Neural progenitor cell (in vitro differentiated cells): ENCODE results near the gene ADGRA1.

Experiments used
- EZH2phosphoT487 ChIP-seq: fragments of 200-600 bp; sonication (generic); IDR thresholded peaks from 2 replicates; pipeline ENCODE4 v1.6.1; 2017; ENCODE audit warnings: antibody characterized with exemption
- TF ChIP-seq, protein P1 (sequence below): fragments of 200-600 bp; sonication (generic); IDR thresholded peaks from 2 replicates; pipeline ENCODE4 v1.5.1; 2017; ENCODE audit warnings: antibody characterized with exemption, mild to moderate bottlenecking

DNA sequence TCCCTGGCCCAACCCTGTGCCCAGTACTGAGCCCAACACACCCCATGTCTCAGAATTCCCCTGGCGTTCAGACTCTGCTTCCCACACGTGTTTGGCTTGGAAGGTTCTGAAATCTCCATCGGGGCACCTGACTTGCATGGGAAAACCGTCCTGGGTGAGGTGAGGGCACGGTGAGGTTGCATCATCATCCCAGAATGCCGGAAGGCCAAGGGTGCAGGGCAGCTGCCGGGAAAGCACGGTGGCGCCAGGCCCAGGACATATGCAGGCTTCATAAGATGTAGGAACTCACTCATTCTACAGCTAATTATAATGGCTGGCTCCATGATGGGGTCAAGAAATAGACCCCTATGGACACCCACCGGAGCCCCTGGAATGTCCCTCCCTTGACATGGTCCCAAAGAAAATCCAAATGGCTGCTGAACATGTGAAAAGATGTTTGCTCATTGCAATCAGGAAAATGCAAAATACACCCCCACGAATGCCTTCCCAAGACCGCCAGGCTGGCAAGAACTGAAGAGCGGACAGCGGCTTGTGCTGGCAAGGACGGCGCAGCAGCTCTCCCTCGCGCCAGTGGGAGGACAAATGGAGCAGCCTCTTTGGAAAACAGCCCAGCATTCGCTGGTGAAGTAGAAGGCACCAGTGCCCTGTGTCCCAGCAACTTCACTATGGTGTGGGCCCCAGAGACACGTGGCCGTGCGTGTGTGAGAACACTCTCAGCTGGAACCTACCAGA is 74.6 kb downstream of the ADGRA1 start:
- TF ChIP-seq EZH2phosphoT487: no peak
- TF ChIP-seq, protein P1, sequence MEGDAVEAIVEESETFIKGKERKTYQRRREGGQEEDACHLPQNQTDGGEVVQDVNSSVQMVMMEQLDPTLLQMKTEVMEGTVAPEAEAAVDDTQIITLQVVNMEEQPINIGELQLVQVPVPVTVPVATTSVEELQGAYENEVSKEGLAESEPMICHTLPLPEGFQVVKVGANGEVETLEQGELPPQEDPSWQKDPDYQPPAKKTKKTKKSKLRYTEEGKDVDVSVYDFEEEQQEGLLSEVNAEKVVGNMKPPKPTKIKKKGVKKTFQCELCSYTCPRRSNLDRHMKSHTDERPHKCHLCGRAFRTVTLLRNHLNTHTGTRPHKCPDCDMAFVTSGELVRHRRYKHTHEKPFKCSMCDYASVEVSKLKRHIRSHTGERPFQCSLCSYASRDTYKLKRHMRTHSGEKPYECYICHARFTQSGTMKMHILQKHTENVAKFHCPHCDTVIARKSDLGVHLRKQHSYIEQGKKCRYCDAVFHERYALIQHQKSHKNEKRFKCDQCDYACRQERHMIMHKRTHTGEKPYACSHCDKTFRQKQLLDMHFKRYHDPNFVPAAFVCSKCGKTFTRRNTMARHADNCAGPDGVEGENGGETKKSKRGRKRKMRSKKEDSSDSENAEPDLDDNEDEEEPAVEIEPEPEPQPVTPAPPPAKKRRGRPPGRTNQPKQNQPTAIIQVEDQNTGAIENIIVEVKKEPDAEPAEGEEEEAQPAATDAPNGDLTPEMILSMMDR: no peak
